ENCODE measurements around the gene GPRASP2. TPM values are rescaled to one million over a fixed set of nuclear protein-coding genes. Genes with fewer than 3 reads are reported as not detected.

GPRASP2 gene
- total and polyA plus RNA-seq, 9 of the 15 experiments (the other 6 are each of a cell fraction or from before 2014, with no cell fraction given): 1.2 to 3.3 (median 2.1) TPM

DNA sequence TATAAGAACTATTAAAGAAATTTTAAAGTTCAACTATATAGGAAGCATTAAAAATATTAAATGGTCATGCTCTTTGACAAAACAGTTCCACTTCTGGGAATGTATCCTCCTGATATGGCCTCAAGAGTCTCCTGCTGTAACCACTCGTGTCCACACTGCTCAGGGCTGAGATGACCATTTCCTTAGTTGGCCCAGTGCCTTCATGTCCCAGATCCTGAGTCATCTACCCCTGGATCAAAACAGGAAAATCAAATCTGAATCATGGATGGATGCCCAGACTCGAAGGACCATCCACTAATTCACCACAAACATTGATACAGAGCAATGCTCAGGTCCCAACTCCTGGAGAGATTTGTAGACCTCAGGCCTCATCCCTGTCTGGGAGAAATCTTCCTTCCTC is 53.0 kb downstream of the GPRASP2 start:
- H3K27ac ChIP-seq (ENCODE audit: extremely low read depth, low read depth, low read length): no peak overlapping the region
- WGBS (ENCODE audit: insufficient coverage, low coverage, missing lambda C conversion rate): 16% methylated on average over 2 of the region's 2 CpGs
- no peaks in the 10 kb centered on the region; a peak in 1 of 5 replicates for H3K4me1 ChIP-seq (replicated peaks in 1 of 2; ENCODE audit: control insufficient read depth in 2 of 2, insufficient read depth in 2 of 2, low read length in 2 of 2)
- POLR2A ChIA-PET: interaction anchor here (0.9 kb wide), 1 partner anchor 23 kb away, joined by 3 read pairs; no protein-coding TSS in a partner anchor
- intact Hi-C loops (cut with micrococcal nuclease) (no loop called here), in situ Hi-C loops (cut with MboI) (no loop called here)
- H3K79me2 ChIP-seq (ENCODE audit: control insufficient read depth, insufficient read depth, low read length): peaks cover 12% of the 10 kb centered on the region
- H3K9me1 ChIP-seq (ENCODE audit: control insufficient read depth, insufficient read depth, low read length): no peaks in the 10 kb centered on the region
- no peaks in the 10 kb centered on the region for H3K27me3 ChIP-seq (ENCODE audit: control insufficient read depth in 2 of 2, insufficient read depth in 2 of 2, low read length in 2 of 2)
- ATAC-seq: no peak
- no peak overlapping the region for H3K9ac ChIP-seq (ENCODE audit: insufficient read depth in 1 of 2, low read depth in 2 of 2, low read length in 2 of 2)
- no TSS peak for BruUV-seq (replicated peaks)
- no peak overlapping the region for H2AFZ ChIP-seq (ENCODE audit: low read depth, low read length)
- no peak for DNase-seq (ENCODE audit: extremely low read depth in 1 of 4, low spot score in 3 of 4)
- CTCF ChIA-PET (ENCODE audit: low intra/inter-chr PET ratio): no interaction called here
- no peak for TF ChIP-seq PHF21A (IDR thresholded peaks at IDR 0.05; ENCODE audit: borderline replicate concordance, low read depth)
- no peak for TF ChIP-seq L3MBTL2 (IDR thresholded peaks at IDR 0.05)
- TF ChIP-seq SREBF2 (CRISPR knock-in tag; IDR thresholded peaks at IDR 0.05): no peak
- TF ChIP-seq DDX20 (tag; IDR thresholded peaks at IDR 0.05; ENCODE audit: low read depth): no peak
- no peak for TF ChIP-seq ZNF41 (CRISPR knock-in tag; conservative IDR thresholded peaks at IDR 0.05)
- no peak for TF ChIP-seq STAG1 (CRISPR knock-in tag; IDR thresholded peaks at IDR 0.05; ENCODE audit: borderline replicate concordance)
- TF ChIP-seq E2F3 (CRISPR knock-in tag; IDR thresholded peaks at IDR 0.05): no peak
- no peak for TF ChIP-seq NRF1 (conservative IDR thresholded peaks at IDR 0.05 in 1 of 2, IDR thresholded peaks at IDR 0.05 in 1 of 2)
- TF ChIP-seq ATF7 (IDR thresholded peaks at IDR 0.05): no peak
- no peak for TF ChIP-seq SIX5 (IDR thresholded peaks at IDR 0.05; ENCODE audit: borderline replicate concordance in 1 of 2, insufficient read depth in 1 of 2, low read depth in 1 of 2, low read length in 2 of 2)
- TF ChIP-seq, protein P1, sequence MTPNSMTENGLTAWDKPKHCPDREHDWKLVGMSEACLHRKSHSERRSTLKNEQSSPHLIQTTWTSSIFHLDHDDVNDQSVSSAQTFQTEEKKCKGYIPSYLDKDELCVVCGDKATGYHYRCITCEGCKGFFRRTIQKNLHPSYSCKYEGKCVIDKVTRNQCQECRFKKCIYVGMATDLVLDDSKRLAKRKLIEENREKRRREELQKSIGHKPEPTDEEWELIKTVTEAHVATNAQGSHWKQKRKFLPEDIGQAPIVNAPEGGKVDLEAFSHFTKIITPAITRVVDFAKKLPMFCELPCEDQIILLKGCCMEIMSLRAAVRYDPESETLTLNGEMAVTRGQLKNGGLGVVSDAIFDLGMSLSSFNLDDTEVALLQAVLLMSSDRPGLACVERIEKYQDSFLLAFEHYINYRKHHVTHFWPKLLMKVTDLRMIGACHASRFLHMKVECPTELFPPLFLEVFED (CRISPR knock-in tag; conservative IDR thresholded peaks at IDR 0.05): no peak
- no peak for TF ChIP-seq PTRF (tag; IDR thresholded peaks at IDR 0.05)
- no peak for TF ChIP-seq ZNF282 (CRISPR knock-in tag; IDR thresholded peaks at IDR 0.05)
- TF ChIP-seq MTA3 (IDR thresholded peaks at IDR 0.05; ENCODE audit: borderline replicate concordance): no peak
- TF ChIP-seq RFX5 (IDR thresholded peaks at IDR 0.05; ENCODE audit: low read depth, low read length): no peak
- TF ChIP-seq ZSCAN29 (IDR thresholded peaks at IDR 0.05): no peak
- TF ChIP-seq, protein P2, sequence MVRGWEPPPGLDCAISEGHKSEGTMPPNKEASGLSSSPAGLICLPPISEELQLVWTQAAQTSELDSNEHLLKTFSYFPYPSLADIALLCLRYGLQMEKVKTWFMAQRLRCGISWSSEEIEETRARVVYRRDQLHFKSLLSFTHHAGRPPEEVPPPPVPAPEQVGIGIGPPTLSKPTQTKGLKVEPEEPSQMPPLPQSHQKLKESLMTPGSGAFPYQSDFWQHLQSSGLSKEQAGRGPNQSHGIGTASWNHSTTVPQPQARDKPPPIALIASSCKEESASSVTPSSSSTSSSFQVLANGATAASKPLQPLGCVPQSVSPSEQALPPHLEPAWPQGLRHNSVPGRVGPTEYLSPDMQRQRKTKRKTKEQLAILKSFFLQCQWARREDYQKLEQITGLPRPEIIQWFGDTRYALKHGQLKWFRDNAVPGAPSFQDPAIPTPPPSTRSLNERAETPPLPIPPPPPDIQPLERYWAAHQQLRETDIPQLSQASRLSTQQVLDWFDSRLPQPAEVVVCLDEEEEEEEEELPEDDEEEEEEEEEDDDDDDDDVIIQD (CRISPR knock-in tag; IDR thresholded peaks at IDR 0.05): no peak
- no peaks in the 10 kb centered on the region for H4K20me1 ChIP-seq (replicated peaks; ENCODE audit: control insufficient read depth, insufficient read depth, low read length)
- no peak overlapping the region for H3K4me3 ChIP-seq
- FAIRE-seq: no peak
- no peaks in the 10 kb centered on the region for H3K36me3 ChIP-seq (ENCODE audit: control insufficient read depth, insufficient read depth, low read length)
- no peak overlapping the region for H3K4me2 ChIP-seq (ENCODE audit: insufficient read depth, low read length)
- no peaks in the 10 kb centered on the region for H3K9me3 ChIP-seq (replicated peaks; ENCODE audit: control insufficient read depth, insufficient read depth, low read depth, low read length)
